Stimulated activated CD8-positive, alpha-beta memory T cell treated with anti-CD3 and anti-CD28 coated beads, Interleukin-12 subunit alpha, Interleukin-12 subunit beta, amount 100 ng/mL, for 4 hours (primary cell): ENCODE results near the gene DYRK3.

ENCODE experiments used
- DNase-seq: peaks from one replicate; pipeline ENCODE4 v3.0.0-alpha.2; 2020; ENCODE audit warnings: low read depth

Gene DYRK3

GRCh38 chr1:206661161-206661820, 26.0 kb downstream of the DYRK3 start:
- no peak for DNase-seq

- DNase-seq, result no peak
Observed at GRCh38 chr1:206662396-206663092, 27.2 kb downstream of the DYRK3 start.

GRCh38 chr1:206663362-206663761, 28.0 kb downstream of the DYRK3 start:
- no peak for DNase-seq

- DNase-seq, result peak; percentile 44
Observed at GRCh38 chr1:206663832-206664652, 28.7 kb downstream of the DYRK3 start.

GRCh38 chr1:206664740-206665139, 29.4 kb downstream of the DYRK3 start:
- no peak for DNase-seq

- no peak for DNase-seq
Observed at GRCh38 chr1:206666031-206666561, 30.8 kb downstream of the DYRK3 start.

- DNase-seq, result no peak
Observed at GRCh38 chr1:206666954-206667665, 31.8 kb downstream of the DYRK3 start.

GRCh38 chr1:206668351-206668750, 33.0 kb downstream of the DYRK3 start:
- DNase-seq, result no peak

GRCh38 chr1:206668874-206669410, 33.6 kb downstream of the DYRK3 start:
- DNase-seq, result no peak

- no peak for DNase-seq
Observed at GRCh38 chr1:206672011-206672688, 36.8 kb downstream of the DYRK3 start.

- DNase-seq, result no peak
Observed at GRCh38 chr1:206672844-206673758, 37.8 kb downstream of the DYRK3 start.

GRCh38 chr1:206674236-206674635, 38.9 kb downstream of the DYRK3 start:
- no peak for DNase-seq

- no peak for DNase-seq
Observed at GRCh38 chr1:206674745-206675175, 39.4 kb downstream of the DYRK3 start.

- DNase-seq, result no peak
Observed at GRCh38 chr1:206676499-206676898, 41.2 kb downstream of the DYRK3 start.

- DNase-seq, result no peak
Observed at GRCh38 chr1:206678490-206678889, 43.2 kb downstream of the DYRK3 start.

GRCh38 chr1:206679738-206680211, 44.4 kb downstream of the DYRK3 start:
- DNase-seq, result no peak

- DNase-seq, result no peak
Observed at GRCh38 chr1:206680279-206680678, 44.9 kb downstream of the DYRK3 start.

GRCh38 chr1:206681359-206681758, 46.0 kb downstream of the DYRK3 start:
- DNase-seq, result no peak

- DNase-seq, result no peak
Observed at GRCh38 chr1:206682111-206682510, 46.8 kb downstream of the DYRK3 start.

- DNase-seq, result no peak
Observed at GRCh38 chr1:206683313-206683712, 48.0 kb downstream of the DYRK3 start.
